WTC11 (cell line): ENCODE results near the gene SELENOF. TPM values are rescaled to one million over a fixed set of nuclear protein-coding genes. Genes with fewer than 3 reads are reported as not detected.

Source experiments
- ATAC-seq: fragments of 200-7000 bp; cut with Tn5 transposase; 2 replicates; pipeline ENCODE4 v1.10.0; 2021; ENCODE audit warnings: mild to moderate bottlenecking, moderate library complexity
- CTCF ChIA-PET: fragments of 300-600 bp; sonication (Branson Sonifier 250); formaldehyde crosslinking; loops from one replicate; lab custom pipeline; 2021; ENCODE audit warnings: antibody characterized with exemption; lab: Charles Lee
- POLR2A ChIA-PET: fragments of 350-600 bp; sonication (Branson Sonifier 250); formaldehyde crosslinking; loops from one replicate; lab custom pipeline; 2021; ENCODE audit warnings: antibody characterized with exemption; lab: Charles Lee
- DNase-seq: peaks from one replicate; pipeline ENCODE4 v3.0.0; 2021; ENCODE audit warnings: low spot score
- H3K27ac Mint-ChIP-seq: 2 replicates; pipeline ENCODE4 v1.8.0; 2021; ENCODE audit warnings: mixed read lengths
- H3K27me3 Mint-ChIP-seq: 2 replicates; pipeline ENCODE4 v1.8.0; 2021; ENCODE audit warnings: low read depth, mild to moderate bottlenecking, moderate library complexity, mixed read lengths
- H3K36me3 Mint-ChIP-seq: 2 replicates; pipeline ENCODE4 v1.8.0; 2021; ENCODE audit warnings: mixed read lengths
- H3K4me1 Mint-ChIP-seq: 2 replicates; pipeline ENCODE4 v1.8.0; 2022; ENCODE audit warnings: mixed read lengths
- H3K4me3 Mint-ChIP-seq: 2 replicates; pipeline ENCODE4 v1.8.0; 2021; ENCODE audit warnings: mild to moderate bottlenecking, moderate library complexity, mixed read lengths
- H3K9me3 Mint-ChIP-seq: 2 replicates; pipeline ENCODE4 v1.8.0; 2021; ENCODE audit warnings: mixed read lengths
- ATF1 ChIP-seq: sonication (generic); formaldehyde crosslinking; IDR thresholded peaks from 2 replicates; pipeline ENCODE4 v1.8.1; 2023; ENCODE audit warnings: mild to moderate bottlenecking, moderate library complexity, missing genetic modification reagents
- CBFB ChIP-seq: sonication (generic); formaldehyde crosslinking; IDR thresholded peaks from 2 replicates; pipeline ENCODE4 v1.8.1; 2022; ENCODE audit warnings: mild to moderate bottlenecking, low read depth, missing genetic modification reagents
- ETV6 ChIP-seq: sonication (generic); formaldehyde crosslinking; IDR thresholded peaks from 2 replicates; pipeline ENCODE4 v1.8.1; 2022; ENCODE audit warnings: mild to moderate bottlenecking, missing genetic modification reagents
- HMGA2 ChIP-seq: fragments of 250-450 bp; sonication (Bioruptor Pico); IDR thresholded peaks from 2 replicates; pipeline ENCODE4 v1.4.0; 2021; ENCODE audit warnings: mild to moderate bottlenecking, moderate library complexity
- MXD4 ChIP-seq: fragments of 250-450 bp; sonication (Bioruptor Pico); IDR thresholded peaks from 2 replicates; pipeline ENCODE4 v1.8.0; 2021; ENCODE audit warnings: mild to moderate bottlenecking, moderate library complexity, borderline replicate concordance
- MYBL2 ChIP-seq: sonication (generic); formaldehyde crosslinking; IDR thresholded peaks from 2 replicates; pipeline ENCODE4 v1.8.1; 2023; ENCODE audit warnings: mild to moderate bottlenecking, moderate library complexity, missing genetic modification reagents
- ZBTB21 ChIP-seq: sonication (generic); formaldehyde crosslinking; IDR thresholded peaks from 2 replicates; pipeline ENCODE4 v1.8.1; 2023; ENCODE audit warnings: mild to moderate bottlenecking, missing genetic modification reagents, borderline replicate concordance
- ZNF317 ChIP-seq: sonication (generic); formaldehyde crosslinking; IDR thresholded peaks from 2 replicates; pipeline ENCODE4 v1.8.1; 2023; ENCODE audit warnings: low read depth, mild to moderate bottlenecking, moderate library complexity, missing genetic modification reagents, borderline replicate concordance
- ZNF396 ChIP-seq: fragments of 250-450 bp; sonication (Bioruptor Pico); IDR thresholded peaks from 2 replicates; pipeline ENCODE4 v1.8.0; 2021; ENCODE audit warnings: mild to moderate bottlenecking, moderate library complexity, borderline replicate concordance
- total RNA-seq: library from RNA; stranded (reverse); gene quantifications from 3 replicates; pipeline ENCODE4 v1.2.3, GENCODE V29; 2021
- TF ChIP-seq, protein P1 (sequence below): sonication (generic); formaldehyde crosslinking; IDR thresholded peaks from 2 replicates; pipeline ENCODE4 v1.8.1; 2023; ENCODE audit warnings: mild to moderate bottlenecking, missing genetic modification reagents, borderline replicate concordance
- TF ChIP-seq, protein P2 (sequence below): sonication (generic); formaldehyde crosslinking; IDR thresholded peaks from 2 replicates; pipeline ENCODE4 v1.8.0; 2022; ENCODE audit warnings: mild to moderate bottlenecking, missing genetic modification reagents
- TF ChIP-seq, protein P3 (sequence below): fragments of 250-450 bp; sonication (Bioruptor Pico); IDR thresholded peaks from 2 replicates; pipeline ENCODE4 v1.9.0; 2021; ENCODE audit warnings: mild to moderate bottlenecking, borderline replicate concordance
- TF ChIP-seq, protein P4 (sequence below): sonication (generic); formaldehyde crosslinking; conservative IDR thresholded peaks from 2 replicates; pipeline ENCODE4 v1.8.1; 2023; ENCODE audit warnings: mild to moderate bottlenecking, low read depth, missing genetic modification reagents, moderate library complexity
- TF ChIP-seq, protein P5 (sequence below): sonication (generic); formaldehyde crosslinking; IDR thresholded peaks from 2 replicates; pipeline ENCODE4 v1.8.1; 2023; ENCODE audit warnings: mild to moderate bottlenecking, missing genetic modification reagents, moderate library complexity
- TF ChIP-seq, protein P6 (sequence below): fragments of 250-450 bp; sonication (Bioruptor Pico); IDR thresholded peaks from 2 replicates; pipeline ENCODE4 v1.9.0; 2021; ENCODE audit warnings: mild to moderate bottlenecking

SELENOF gene
- total RNA-seq, 1 experiment from 2014 or later = 156 TPM

DNA sequence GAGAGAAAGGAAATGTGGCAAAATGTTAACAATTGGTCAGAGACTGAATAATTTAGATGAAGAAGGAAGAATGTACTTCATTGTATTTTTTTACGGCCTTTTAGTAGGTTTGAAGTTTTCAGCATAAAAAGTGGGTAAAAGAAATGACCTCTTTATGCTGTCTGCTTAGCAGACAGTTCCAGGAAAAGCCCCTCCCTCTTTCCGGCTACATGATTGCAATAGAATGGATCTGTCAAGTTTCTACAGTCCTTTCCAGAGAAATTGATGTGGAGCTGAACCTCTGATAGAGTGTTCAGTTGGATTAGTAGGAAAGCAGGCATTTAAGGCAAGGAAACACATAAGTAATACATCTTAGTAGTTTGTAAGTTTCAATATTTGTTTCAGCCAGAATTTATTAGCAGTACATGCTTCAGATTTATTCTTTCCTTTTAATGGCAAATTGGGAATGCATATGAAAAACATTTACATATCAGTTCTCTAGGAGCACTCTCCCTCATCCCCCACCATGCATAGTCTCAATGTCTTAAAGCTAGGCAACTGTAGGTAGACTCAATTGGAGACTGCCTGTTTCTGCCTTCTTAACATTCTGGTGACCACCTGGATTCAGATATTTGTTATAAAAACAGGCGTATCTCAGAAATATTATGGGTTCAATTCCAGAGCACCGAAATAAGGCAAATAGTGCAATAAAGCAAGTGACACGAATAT, 36.9 kb upstream of the SELENOF start:
- ATAC-seq = no peak
- POLR2A ChIA-PET = no interaction called here
- H3K27ac Mint-ChIP-seq = peak overlapping the region; percentile 35; the same call in 1 of the 2 replicates

DNA sequence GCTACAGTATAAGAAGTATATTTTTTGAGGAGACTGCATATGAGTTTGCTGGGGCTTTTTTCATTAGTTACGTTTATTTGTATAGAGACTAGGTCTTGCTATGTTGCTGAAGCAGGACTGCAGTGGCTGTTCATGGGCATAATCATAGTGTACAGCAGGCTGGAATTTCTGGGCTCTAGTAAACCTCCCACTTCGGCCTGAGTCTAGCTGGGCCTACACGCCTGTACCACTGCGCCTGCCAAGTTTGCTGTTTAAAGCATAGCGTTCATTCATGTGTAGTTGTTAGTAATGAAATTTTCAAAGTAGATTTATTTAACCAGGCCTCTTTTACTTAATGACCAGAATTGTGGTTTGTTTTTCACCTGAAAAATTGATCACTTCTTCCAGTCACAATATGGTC, 34.3 kb upstream of the SELENOF start:
- H3K27ac Mint-ChIP-seq = no peak overlapping the region
- POLR2A ChIA-PET = no interaction called here
- TF ChIP-seq MXD4 (no peak), ETV6 (CRISPR knock-in tag) (no peak), MYBL2 (CRISPR knock-in tag) (no peak)
- TF ChIP-seq, protein P1, sequence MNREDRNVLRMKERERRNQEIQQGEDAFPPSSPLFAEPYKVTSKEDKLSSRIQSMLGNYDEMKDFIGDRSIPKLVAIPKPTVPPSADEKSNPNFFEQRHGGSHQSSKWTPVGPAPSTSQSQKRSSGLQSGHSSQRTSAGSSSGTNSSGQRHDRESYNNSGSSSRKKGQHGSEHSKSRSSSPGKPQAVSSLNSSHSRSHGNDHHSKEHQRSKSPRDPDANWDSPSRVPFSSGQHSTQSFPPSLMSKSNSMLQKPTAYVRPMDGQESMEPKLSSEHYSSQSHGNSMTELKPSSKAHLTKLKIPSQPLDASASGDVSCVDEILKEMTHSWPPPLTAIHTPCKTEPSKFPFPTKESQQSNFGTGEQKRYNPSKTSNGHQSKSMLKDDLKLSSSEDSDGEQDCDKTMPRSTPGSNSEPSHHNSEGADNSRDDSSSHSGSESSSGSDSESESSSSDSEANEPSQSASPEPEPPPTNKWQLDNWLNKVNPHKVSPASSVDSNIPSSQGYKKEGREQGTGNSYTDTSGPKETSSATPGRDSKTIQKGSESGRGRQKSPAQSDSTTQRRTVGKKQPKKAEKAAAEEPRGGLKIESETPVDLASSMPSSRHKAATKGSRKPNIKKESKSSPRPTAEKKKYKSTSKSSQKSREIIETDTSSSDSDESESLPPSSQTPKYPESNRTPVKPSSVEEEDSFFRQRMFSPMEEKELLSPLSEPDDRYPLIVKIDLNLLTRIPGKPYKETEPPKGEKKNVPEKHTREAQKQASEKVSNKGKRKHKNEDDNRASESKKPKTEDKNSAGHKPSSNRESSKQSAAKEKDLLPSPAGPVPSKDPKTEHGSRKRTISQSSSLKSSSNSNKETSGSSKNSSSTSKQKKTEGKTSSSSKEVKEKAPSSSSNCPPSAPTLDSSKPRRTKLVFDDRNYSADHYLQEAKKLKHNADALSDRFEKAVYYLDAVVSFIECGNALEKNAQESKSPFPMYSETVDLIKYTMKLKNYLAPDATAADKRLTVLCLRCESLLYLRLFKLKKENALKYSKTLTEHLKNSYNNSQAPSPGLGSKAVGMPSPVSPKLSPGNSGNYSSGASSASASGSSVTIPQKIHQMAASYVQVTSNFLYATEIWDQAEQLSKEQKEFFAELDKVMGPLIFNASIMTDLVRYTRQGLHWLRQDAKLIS (CRISPR knock-in tag) = no peak
- TF ChIP-seq, protein P2, sequence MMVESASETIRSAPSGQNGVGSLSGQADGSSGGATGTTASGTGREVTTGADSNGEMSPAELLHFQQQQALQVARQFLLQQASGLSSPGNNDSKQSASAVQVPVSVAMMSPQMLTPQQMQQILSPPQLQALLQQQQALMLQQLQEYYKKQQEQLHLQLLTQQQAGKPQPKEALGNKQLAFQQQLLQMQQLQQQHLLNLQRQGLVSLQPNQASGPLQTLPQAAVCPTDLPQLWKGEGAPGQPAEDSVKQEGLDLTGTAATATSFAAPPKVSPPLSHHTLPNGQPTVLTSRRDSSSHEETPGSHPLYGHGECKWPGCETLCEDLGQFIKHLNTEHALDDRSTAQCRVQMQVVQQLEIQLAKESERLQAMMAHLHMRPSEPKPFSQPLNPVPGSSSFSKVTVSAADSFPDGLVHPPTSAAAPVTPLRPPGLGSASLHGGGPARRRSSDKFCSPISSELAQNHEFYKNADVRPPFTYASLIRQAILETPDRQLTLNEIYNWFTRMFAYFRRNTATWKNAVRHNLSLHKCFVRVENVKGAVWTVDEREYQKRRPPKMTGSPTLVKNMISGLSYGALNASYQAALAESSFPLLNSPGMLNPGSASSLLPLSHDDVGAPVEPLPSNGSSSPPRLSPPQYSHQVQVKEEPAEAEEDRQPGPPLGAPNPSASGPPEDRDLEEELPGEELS = no peak

More for the DNA sequence above, 36.9 kb upstream of the SELENOF start:
- H3K9me3 Mint-ChIP-seq = no peaks in the 10 kb centered on the region; the same call in 1 of the 2 replicates
- no peak for DNase-seq
- TF ChIP-seq ZNF317 (CRISPR knock-in tag) (no peak), MYBL2 (CRISPR knock-in tag) (no peak), ZBTB21 (CRISPR knock-in tag) (no peak), ZNF396 (CRISPR knock-in tag) (no peak), HMGA2 (CRISPR knock-in tag) (no peak), CBFB (no peak), ATF1 (no peak)
- TF ChIP-seq, protein P3, sequence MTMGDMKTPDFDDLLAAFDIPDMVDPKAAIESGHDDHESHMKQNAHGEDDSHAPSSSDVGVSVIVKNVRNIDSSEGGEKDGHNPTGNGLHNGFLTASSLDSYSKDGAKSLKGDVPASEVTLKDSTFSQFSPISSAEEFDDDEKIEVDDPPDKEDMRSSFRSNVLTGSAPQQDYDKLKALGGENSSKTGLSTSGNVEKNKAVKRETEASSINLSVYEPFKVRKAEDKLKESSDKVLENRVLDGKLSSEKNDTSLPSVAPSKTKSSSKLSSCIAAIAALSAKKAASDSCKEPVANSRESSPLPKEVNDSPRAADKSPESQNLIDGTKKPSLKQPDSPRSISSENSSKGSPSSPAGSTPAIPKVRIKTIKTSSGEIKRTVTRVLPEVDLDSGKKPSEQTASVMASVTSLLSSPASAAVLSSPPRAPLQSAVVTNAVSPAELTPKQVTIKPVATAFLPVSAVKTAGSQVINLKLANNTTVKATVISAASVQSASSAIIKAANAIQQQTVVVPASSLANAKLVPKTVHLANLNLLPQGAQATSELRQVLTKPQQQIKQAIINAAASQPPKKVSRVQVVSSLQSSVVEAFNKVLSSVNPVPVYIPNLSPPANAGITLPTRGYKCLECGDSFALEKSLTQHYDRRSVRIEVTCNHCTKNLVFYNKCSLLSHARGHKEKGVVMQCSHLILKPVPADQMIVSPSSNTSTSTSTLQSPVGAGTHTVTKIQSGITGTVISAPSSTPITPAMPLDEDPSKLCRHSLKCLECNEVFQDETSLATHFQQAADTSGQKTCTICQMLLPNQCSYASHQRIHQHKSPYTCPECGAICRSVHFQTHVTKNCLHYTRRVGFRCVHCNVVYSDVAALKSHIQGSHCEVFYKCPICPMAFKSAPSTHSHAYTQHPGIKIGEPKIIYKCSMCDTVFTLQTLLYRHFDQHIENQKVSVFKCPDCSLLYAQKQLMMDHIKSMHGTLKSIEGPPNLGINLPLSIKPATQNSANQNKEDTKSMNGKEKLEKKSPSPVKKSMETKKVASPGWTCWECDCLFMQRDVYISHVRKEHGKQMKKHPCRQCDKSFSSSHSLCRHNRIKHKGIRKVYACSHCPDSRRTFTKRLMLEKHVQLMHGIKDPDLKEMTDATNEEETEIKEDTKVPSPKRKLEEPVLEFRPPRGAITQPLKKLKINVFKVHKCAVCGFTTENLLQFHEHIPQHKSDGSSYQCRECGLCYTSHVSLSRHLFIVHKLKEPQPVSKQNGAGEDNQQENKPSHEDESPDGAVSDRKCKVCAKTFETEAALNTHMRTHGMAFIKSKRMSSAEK = no peak
- TF ChIP-seq, protein P4, sequence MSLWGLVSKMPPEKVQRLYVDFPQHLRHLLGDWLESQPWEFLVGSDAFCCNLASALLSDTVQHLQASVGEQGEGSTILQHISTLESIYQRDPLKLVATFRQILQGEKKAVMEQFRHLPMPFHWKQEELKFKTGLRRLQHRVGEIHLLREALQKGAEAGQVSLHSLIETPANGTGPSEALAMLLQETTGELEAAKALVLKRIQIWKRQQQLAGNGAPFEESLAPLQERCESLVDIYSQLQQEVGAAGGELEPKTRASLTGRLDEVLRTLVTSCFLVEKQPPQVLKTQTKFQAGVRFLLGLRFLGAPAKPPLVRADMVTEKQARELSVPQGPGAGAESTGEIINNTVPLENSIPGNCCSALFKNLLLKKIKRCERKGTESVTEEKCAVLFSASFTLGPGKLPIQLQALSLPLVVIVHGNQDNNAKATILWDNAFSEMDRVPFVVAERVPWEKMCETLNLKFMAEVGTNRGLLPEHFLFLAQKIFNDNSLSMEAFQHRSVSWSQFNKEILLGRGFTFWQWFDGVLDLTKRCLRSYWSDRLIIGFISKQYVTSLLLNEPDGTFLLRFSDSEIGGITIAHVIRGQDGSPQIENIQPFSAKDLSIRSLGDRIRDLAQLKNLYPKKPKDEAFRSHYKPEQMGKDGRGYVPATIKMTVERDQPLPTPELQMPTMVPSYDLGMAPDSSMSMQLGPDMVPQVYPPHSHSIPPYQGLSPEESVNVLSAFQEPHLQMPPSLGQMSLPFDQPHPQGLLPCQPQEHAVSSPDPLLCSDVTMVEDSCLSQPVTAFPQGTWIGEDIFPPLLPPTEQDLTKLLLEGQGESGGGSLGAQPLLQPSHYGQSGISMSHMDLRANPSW (CRISPR knock-in tag) = no peak
- TF ChIP-seq, protein P5, sequence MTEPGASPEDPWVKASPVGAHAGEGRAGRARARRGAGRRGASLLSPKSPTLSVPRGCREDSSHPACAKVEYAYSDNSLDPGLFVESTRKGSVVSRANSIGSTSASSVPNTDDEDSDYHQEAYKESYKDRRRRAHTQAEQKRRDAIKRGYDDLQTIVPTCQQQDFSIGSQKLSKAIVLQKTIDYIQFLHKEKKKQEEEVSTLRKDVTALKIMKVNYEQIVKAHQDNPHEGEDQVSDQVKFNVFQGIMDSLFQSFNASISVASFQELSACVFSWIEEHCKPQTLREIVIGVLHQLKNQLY = no peak
- TF ChIP-seq, protein P6, sequence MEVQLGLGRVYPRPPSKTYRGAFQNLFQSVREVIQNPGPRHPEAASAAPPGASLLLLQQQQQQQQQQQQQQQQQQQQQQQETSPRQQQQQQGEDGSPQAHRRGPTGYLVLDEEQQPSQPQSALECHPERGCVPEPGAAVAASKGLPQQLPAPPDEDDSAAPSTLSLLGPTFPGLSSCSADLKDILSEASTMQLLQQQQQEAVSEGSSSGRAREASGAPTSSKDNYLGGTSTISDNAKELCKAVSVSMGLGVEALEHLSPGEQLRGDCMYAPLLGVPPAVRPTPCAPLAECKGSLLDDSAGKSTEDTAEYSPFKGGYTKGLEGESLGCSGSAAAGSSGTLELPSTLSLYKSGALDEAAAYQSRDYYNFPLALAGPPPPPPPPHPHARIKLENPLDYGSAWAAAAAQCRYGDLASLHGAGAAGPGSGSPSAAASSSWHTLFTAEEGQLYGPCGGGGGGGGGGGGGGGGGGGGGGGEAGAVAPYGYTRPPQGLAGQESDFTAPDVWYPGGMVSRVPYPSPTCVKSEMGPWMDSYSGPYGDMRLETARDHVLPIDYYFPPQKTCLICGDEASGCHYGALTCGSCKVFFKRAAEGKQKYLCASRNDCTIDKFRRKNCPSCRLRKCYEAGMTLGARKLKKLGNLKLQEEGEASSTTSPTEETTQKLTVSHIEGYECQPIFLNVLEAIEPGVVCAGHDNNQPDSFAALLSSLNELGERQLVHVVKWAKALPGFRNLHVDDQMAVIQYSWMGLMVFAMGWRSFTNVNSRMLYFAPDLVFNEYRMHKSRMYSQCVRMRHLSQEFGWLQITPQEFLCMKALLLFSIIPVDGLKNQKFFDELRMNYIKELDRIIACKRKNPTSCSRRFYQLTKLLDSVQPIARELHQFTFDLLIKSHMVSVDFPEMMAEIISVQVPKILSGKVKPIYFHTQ (CRISPR knock-in tag) = no peak
- H3K36me3 Mint-ChIP-seq = no peaks in the 10 kb centered on the region
- no peaks in the 10 kb centered on the region for H3K27me3 Mint-ChIP-seq
- H3K4me1 Mint-ChIP-seq = peaks cover 31% of the 10 kb centered on the region
- CTCF ChIA-PET = interaction anchor here (1.3 kb wide), 2 partner anchors 14 to 17 kb away, joined by 3 to 5 read pairs; no protein-coding TSS in a partner anchor
- no peak overlapping the region for H3K4me3 Mint-ChIP-seq

More for the DNA sequence above, 34.3 kb upstream of the SELENOF start:
- Mint-ChIP-seq H3K4me1 (peaks cover 23% of the 10 kb centered on the region), H3K4me3 (no peak overlapping the region), H3K9me3 (no peaks in the 10 kb centered on the region; the same call in 1 of the 2 replicates), H3K36me3 (no peaks in the 10 kb centered on the region), H3K27me3 (no peaks in the 10 kb centered on the region)
- CTCF ChIA-PET = no interaction called here
- DNase-seq = no peak
- ATAC-seq = no peak
